ENCODE data around the gene NUP62.

The NUP62 gene

DNA sequence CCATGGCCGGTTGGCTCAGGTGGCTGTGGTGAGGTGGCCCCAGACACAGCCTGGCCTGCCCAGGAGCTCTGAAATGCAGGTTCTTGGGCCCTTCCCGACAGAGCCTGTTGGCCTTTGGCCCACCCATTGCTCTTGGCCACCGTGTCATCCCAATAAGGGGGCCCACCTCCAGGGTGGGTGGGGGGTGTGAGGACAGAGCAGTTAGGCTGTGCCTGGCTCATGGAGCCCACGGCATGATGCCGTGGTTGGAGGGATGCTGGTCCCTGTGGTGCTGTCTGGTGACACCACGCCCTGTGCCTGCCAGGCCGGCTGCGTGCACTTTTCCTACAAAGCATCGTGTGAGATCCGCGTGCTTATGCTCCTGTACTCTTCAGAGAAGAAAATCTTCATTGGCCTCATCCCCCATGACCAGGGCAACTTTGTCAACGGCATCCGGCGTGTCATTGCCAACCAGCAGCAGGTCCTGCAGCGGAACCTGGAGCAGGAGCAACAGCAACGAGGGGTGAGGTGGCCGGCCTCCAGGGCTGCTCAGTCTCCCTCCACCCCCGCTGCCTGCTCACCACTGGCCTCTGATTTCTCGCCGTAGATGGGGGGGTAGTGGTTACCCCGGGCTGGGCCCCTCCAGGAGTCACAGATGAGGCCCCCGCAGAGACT is 69.5 kb downstream of the NUP62 start:
- TF ChIP-seq CTCF (IDR thresholded peaks at IDR 0.05; ENCODE audit: control insufficient read depth, extremely low read depth, insufficient read depth) = no peak
- no peak overlapping the region for H3K4me3 ChIP-seq (ENCODE audit: low read depth, low read length)
- no peak for DNase-seq (ENCODE audit: low read depth)

GRCh38 chr19:49858088-49858985 is 71.0 kb downstream of the NUP62 start:
- no peak for DNase-seq (ENCODE audit: low read depth)
- H3K4me3 ChIP-seq (ENCODE audit: low read depth, low read length) = no peak overlapping the region
- TF ChIP-seq CTCF (IDR thresholded peaks at IDR 0.05; ENCODE audit: control insufficient read depth, extremely low read depth, insufficient read depth) = no peak

GRCh38 chr19:49857838-49858087 is 71.5 kb downstream of the NUP62 start:
- H3K4me3 ChIP-seq (ENCODE audit: low read depth, low read length) = no peak overlapping the region
- no peak for TF ChIP-seq CTCF (IDR thresholded peaks at IDR 0.05; ENCODE audit: control insufficient read depth, extremely low read depth, insufficient read depth)
- DNase-seq (ENCODE audit: low read depth) = no peak

- H3K4me3 ChIP-seq (ENCODE audit: low read depth, low read length) = no peak overlapping the region
- no peak for DNase-seq (ENCODE audit: low read depth)
- no peak for TF ChIP-seq CTCF (IDR thresholded peaks at IDR 0.05; ENCODE audit: control insufficient read depth, extremely low read depth, insufficient read depth)
These were observed 72.1 kb downstream of the NUP62 start for GRCh38 chr19:49857061-49857837.

All from LNCaP clone FGC (cell line).